Ovary (tissue), 3 donors: Measurements from ENCODE around the gene VPS35L.

Source experiments
- CTCF ChIP-seq, 3 donors: fragments of 450-650 bp in 2 of 3; fragments of 200-600 bp in 1 of 3; IDR thresholded peaks; one replicate each; pipeline versions ENCODE4 v1.5.1 to v1.8.0; 2016 to 2022; ENCODE audit warnings: antibody characterized with exemption in 3 of 3, mild to moderate bottlenecking in 1 of 3
- POLR2A ChIP-seq: fragments of 450-650 bp; IDR thresholded peaks from one replicate; pipeline ENCODE4 v1.6.1; 2017; ENCODE audit warnings: antibody characterized with exemption, mild to moderate bottlenecking, moderate library complexity
- donor health status: DM: no; HTN: no; CAD: no.

- no peak for TF ChIP-seq CTCF (IDR thresholded peaks at IDR 0.05)
- no peak for TF ChIP-seq POLR2A
These were observed 106.8 kb downstream of the VPS35L start for GRCh38 chr16:19662351-19662750.
